C4-2B (cell line): ENCODE measurements around the gene SLC25A39.

Experiments used
- H3K27ac ChIP-seq: fragments of 450-650 bp; 2 replicates; pipeline ENCODE4 v1.5.1; 2017
- ZFX ChIP-seq: fragments of 450-650 bp; IDR thresholded peaks from 2 replicates; pipeline ENCODE4 v1.6.1; 2017
- TF ChIP-seq, protein P1 (sequence below): fragments of 450-650 bp; conservative IDR thresholded peaks from 2 replicates; pipeline ENCODE4 v1.5.1; 2017; ENCODE audit warnings: mild to moderate bottlenecking

Gene SLC25A39

DNA sequence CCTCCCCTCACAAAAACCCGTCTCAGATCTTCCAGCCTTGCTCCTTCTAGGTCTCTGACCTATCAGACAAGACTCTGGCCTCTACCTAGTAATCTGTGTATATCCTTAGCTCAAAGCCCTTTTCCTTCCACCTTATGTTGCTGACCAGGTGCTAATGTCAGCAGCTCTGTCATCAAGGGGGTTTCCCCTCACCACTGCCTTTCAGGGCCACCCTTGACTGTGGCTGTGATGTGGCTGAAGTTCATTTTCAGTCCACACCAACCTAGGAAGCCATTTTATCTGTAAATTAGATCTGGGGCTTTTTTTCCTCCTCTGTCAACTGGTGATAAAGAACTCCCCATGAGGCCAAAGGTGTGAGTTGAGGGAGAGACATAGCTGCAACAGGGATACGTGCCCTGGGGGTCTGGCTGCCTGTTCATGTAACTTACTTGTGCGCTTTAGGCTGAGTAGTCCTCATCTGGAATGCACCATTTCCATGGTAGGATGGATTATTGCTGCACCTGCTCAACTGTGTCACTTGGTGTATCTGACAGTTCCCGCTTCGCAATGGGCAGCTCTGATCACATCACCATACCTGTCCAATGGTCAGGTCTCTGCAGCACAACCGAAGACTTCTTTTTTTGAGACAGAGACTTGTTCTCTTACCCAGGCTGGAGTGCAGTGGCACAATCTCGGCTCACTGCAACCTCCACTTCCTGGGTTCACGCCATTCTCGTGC lies 31.0 kb downstream of the SLC25A39 start:
- no peak overlapping the region for H3K27ac ChIP-seq
- TF ChIP-seq, protein P1, sequence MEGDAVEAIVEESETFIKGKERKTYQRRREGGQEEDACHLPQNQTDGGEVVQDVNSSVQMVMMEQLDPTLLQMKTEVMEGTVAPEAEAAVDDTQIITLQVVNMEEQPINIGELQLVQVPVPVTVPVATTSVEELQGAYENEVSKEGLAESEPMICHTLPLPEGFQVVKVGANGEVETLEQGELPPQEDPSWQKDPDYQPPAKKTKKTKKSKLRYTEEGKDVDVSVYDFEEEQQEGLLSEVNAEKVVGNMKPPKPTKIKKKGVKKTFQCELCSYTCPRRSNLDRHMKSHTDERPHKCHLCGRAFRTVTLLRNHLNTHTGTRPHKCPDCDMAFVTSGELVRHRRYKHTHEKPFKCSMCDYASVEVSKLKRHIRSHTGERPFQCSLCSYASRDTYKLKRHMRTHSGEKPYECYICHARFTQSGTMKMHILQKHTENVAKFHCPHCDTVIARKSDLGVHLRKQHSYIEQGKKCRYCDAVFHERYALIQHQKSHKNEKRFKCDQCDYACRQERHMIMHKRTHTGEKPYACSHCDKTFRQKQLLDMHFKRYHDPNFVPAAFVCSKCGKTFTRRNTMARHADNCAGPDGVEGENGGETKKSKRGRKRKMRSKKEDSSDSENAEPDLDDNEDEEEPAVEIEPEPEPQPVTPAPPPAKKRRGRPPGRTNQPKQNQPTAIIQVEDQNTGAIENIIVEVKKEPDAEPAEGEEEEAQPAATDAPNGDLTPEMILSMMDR = no peak
- no peak for TF ChIP-seq ZFX

DNA sequence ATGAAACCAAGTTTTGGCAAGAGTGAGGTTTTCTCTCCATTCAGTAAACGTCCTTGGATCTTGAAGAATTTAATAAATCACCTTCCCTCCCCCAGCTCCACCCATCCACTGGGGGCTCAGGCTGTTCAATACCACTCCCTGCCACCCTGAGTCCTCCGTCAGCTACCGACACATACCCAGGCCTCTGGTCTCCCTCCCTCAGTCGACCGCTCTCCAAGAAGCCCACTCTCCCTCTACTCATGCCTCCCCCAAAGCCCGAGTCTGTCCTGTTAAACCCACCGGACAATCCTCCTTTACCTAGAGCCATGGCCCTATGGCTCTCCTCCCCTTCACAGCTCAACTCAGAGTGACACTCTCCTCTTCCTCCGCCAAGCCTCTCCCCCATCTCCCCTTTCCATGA lies 37.0 kb downstream of the SLC25A39 start:
- TF ChIP-seq, protein P1 = no peak
- TF ChIP-seq ZFX = no peak
- H3K27ac ChIP-seq = no peak overlapping the region

DNA sequence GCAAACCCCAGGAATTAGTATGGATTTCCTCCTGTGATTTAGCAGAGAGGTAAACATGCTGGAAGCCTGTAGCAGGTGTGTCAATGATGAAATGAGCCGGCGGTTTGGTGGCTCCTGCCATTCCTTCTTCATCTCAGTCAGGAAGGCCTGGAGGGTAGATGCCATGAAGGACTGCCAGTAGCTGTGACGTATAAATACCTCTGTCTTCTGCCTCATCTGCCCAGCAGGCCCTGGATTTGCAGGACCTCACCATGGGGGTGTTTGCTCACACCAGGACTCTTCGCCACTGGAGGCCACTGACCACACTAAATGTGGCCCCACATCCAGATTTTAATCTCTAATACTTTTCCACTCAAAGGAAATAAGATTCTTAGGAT lies 40.6 kb downstream of the SLC25A39 start:
- no peak for TF ChIP-seq ZFX
- TF ChIP-seq, protein P1 = no peak
- H3K27ac ChIP-seq = no peak overlapping the region

DNA sequence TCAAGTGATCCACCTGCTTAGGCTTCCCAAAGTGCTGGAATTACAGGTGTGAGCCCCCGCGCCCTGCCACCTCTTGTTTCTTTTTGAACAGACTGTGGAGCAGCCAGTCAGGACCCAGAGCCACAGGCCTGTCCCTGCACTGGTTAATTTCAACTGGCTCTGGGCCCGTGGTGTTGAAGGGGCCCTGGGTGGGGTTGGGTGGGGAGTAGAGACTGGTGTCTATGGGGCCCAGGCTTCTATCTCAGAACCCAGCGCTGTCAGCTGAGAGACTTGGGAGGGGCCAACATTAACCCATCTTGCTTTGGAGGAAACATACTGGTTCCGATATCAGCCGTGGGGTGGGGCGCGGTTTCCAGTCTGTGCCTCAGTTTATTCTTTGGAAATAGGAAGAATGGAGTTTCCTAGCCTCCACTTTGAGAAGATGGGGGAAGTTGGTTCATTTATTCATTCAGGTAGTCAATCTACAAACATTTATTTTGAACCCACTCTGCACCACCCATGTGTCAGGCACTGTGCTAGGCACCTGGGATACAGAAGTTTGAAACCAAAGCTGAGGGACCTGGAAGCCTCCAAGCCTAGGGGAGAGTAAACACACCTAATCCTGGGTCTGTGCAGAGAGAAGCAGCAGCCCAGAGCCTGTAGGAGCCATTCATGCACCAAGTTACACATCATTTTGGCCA lies 41.1 kb downstream of the SLC25A39 start:
- no peak for TF ChIP-seq ZFX
- TF ChIP-seq, protein P1 = no peak
- H3K27ac ChIP-seq = no peak overlapping the region

DNA sequence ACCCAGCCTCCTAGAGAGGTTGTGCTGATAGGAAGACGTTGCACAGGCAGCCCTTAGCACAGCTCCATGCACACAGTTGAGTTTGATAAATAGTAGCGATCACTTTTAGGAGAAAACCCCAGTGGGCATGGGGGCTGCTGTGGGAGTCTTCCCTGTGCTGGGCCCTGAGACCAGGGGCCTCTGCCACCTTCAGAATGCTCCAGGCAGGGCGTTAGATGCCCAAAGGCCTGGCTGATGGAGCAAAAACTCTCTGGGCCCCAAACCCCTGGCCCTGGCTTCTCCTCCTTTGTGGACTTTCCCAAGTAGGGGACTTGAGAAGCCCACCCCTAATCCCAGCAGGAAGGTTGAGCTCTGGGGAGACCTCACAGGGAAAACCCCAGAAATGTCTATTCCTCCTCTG lies 42.4 kb downstream of the SLC25A39 start:
- TF ChIP-seq, protein P1 = no peak
- no peak for TF ChIP-seq ZFX
- no peak overlapping the region for H3K27ac ChIP-seq

DNA sequence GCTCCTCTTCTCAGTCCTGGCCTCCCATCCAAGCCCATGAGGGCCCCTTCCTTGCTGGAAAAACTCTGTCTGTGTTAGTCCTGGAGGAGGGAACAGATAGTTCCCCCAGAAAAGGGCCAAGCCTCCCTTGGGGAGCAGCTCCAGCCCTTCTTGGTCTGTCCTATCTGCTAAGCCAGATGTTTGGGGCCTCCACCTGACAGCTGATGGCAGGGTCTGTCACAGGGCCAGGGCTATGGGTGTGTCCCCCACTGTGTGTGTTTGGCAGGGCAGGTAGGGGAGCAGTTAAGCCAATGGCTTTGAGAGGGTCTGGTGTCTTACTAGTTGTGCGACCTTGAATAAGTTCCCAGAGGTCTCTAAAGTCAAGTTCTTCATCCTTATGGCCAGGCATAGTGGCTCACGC lies 43.1 kb downstream of the SLC25A39 start:
- H3K27ac ChIP-seq = no peak overlapping the region
- TF ChIP-seq, protein P1 = no peak
- no peak for TF ChIP-seq ZFX

DNA sequence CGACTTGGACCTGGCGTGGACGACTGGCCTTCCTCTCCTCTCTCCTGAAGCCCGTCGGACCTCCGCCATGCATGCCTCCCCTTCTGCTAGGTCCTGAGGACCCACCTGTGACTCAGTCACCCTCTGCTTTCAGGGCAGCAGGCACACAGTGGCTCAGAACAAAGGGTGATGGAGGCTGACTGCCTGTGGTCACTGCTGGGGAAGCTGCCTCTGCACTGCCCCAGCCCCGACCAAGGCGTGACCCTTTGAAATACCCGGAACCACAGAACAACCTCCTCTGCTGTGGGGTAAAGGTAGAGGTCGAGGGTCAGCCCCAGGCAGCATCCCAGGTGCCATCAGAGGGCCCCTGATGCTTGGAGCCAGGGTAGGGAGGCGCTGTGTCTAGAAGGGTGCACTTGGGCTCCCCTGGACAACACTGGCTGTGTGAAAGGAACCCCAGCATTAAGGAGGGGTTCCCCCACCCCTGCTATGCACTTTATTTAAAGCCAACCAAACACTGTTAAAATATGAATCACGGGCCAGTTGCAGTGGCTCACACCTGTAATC lies 44.2 kb downstream of the SLC25A39 start:
- TF ChIP-seq, protein P1 = no peak
- TF ChIP-seq ZFX = no peak
- no peak overlapping the region for H3K27ac ChIP-seq
